Raji (cell line): Measurements from ENCODE around the gene PKN3.

Source experiments
- POLR2A ChIP-seq: IDR thresholded peaks from 2 replicates; pipeline ENCODE4 v1.6.1; 2011; ENCODE audit warnings: low read depth, low read length, control low read depth; ENCODE audit not compliant: insufficient read depth

Gene PKN3

DNA sequence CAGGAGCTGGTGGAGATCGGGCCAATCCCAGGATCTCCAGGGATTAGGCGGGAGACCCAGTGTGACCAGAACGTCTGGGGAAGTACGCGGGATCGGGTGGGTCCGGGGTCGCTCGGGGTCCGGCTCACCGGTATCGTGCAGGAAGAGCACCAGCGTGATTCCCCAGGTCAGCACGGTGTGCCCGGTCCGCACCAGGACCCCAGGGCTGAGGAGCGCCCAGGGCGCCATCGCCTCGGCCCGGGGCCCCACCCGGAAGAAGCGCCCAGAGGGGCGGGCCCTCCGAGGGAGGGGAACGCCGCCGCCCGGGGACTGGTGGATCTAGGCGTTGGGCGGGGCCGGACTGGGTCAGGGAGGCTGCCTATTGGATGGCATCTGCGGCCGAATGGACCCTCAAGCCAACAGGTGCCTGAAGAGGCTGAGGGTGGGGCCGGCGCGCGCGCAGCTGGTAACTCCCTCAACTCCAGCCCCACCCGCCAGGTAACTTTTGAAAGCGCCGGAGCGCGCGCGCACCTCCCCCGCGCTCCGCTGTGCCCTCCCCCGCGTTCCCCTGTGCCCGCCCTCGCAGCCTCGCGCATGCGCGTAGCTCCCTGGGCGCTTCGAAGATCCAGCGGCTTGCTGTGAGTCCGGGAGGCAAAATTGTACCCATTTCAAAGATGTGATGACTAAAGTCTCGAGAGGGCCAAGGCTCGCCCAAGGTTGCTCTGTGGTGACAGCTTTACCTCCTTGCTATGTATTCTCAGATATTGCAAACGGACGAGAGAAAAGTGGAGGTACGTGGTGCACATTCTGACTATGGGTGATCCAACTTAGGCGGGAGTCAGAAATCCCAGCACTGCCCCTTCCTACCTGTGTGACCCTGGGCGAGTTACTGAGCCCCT lies 21.8 kb downstream of the PKN3 start, which contains the start of gene ZDHHC12:
TSS of gene ZDHHC12 (minus strand) at position 262 of the 878 bp plus-strand sequence. CDS start at position 228, 34 bp downstream.
- TF ChIP-seq POLR2A = peak; percentile 94

DNA sequence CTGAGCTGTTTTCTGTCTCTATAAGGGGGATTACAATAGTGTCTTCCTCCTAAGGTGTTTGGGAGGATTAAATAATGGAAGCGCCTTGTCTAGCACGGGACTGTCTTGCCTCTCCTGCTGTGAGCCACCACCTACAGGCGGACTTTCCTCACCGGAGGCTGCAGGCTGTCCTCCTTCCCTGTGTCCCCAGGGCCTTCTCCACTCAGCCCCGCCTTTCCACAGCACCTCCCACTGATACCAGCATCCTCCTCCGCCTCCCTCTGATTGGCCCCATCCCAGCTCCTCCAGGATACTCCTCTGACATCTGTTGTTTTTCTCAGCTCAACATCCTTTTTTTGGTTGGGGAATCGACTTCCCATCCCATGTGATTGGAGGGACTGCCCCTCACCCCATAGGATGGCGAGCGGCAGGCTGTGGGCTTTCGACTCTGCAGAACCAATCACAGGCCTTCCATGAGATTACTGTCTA lies 22.5 kb downstream of the PKN3 start:
- TF ChIP-seq POLR2A = no peak

DNA sequence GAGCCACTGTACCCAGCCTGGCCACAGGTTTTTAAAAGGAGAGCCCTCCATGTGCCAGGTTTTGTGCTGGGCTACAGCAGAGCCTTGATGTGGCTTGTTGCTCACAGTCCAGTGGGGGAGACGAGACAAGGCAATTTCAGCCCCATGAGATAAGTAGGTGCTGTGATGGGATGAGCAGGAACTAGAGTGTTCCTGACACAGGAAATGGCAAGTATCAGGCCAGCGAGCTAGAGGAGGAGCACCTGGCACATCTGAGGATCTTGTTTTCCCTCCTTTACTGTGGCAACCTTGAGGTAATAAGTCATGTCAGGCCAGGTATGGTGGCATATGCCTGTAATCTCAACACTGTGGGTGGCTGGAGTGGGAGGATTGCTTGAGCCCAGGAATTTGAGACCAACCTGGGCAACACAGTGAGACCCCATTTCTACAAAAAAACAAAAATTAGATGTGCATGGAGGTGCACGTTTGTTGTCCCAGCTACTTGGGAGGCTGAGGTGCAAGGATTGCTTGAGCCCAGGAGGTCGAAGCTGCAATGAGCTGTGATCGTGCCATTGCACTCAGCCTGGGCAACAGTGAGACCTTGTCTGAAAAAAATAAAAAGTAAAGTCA lies 25.4 kb downstream of the PKN3 start:
- TF ChIP-seq POLR2A = no peak

DNA sequence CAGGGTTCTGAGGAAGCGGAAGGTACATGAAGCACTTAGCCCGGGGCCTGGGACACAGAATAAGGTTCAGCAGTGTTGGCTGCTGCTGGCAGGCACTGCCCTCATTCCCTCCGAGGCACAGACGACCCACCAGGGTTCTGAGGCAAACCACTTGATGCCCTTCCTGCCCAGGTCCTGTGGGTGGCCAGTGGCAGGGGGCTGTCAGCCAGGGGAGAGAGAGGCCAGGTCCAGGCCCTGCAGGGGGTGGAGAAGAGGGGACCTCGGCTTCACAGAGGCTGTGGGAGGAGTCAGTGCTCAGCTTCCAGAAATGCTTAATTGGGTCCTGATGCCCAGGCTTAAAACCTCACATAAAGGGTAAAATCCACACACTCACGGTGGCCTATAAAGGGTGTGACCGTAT lies 26.0 kb downstream of the PKN3 start:
- TF ChIP-seq POLR2A = no peak

GRCh38 chr9:128729302-128729701 lies 27.0 kb downstream of the PKN3 start:
- no peak for TF ChIP-seq POLR2A

GRCh38 chr9:128729766-128730517 lies 27.6 kb downstream of the PKN3 start:
- no peak for TF ChIP-seq POLR2A

DNA sequence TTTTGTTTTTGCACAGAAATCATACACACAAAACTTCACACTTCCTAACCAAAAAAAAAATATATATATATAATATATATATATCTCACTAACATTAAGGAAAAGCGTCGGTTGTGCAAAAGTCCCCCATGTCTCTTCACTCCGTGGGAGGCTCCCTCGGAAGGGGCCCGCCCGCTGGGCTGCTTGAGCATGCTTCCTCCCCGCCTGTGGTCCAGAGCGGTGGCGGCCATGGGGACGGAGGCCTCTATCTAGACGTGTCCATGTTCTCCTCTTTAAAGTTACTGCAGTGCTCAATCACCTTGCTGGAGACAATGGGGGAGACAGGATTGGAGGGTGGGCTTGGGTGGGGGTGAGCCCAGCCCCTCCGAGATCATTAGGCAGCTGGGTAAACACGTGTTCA lies 28.8 kb downstream of the PKN3 start:
- TF ChIP-seq POLR2A = no peak

DNA sequence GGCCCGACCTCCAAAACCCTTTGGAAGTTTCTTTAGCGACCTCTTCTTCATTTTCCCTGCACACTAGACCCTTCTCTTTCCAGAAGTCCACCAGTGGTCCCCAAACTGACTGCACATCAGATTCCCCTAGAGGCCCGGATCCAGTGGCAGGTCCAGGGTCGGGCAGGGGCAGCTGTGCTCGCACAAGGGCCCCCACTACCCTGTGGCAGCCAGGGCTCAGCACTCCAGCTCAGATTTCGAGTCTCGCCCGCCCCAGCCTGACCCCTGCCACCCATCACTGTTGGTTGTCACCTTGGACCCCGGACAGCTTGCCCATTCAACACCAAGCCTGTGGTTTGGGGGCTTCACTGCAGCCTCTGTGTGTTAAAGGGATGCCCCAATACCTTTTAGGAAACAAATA lies 29.4 kb downstream of the PKN3 start:
- no peak for TF ChIP-seq POLR2A

DNA sequence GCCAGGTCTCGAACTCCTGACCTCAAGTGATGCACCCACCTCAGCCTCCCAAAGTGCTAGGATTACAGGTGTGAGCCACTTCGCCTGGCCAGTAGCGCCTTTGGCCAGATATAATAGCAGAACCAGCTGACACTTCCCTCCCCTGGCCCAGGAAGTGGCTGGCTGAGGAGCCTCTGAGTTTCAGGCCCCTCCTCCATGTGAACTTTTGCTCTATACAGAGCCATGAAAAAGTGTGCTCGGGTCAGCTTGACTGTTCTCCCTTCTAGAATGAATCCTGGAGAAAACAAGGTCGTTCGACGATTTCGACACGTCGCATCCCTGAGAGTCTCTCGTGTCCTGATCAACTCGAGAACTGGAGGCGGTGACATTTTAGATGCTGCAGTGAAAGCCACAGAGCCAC lies 30.3 kb downstream of the PKN3 start:
- TF ChIP-seq POLR2A = no peak

DNA sequence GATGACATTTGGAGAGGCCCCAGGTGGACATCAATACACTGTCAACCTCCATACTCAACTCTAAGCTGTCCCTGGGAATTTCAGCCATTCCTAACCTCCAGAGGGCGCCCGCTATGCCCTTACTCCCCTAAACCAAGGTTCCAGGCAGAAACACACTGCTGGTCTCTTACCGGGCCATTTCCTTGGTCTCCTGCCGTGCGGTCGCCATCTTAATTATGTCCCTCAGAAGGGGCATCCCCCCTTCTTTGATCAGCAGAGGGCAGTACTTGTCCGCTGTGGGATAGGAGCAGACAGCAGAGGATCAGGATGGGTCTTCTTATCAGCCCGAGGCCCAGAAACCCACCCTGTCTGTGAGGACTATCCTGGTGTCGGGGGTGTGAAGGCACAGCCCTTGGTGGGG lies 31.0 kb downstream of the PKN3 start:
- TF ChIP-seq POLR2A = no peak

DNA sequence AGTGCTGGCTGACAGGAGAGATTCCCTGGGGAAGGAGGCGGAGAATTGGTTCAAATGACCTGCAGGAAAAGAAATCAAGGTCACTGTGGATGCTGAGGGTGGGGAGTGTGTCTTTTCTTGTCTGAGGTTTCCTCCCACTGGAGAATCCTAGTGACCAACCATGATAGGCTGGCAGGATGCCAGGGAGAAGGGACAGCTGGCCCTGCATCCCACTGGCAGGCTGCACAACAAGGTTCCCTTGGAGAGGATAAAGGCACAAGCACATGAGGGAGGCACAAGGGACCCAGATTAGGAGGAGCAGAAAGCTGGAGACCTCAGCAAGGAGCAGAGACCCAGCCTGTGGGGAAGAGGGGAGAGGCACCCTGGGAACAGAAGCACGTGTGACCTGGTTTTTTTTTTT lies 33.1 kb downstream of the PKN3 start:
- TF ChIP-seq POLR2A = no peak

- no peak for TF ChIP-seq POLR2A
These were observed 40.1 kb downstream of the PKN3 start for GRCh38 chr9:128742401-128742800.

GRCh38 chr9:128743421-128743820 lies 41.1 kb downstream of the PKN3 start:
- TF ChIP-seq POLR2A = no peak

DNA sequence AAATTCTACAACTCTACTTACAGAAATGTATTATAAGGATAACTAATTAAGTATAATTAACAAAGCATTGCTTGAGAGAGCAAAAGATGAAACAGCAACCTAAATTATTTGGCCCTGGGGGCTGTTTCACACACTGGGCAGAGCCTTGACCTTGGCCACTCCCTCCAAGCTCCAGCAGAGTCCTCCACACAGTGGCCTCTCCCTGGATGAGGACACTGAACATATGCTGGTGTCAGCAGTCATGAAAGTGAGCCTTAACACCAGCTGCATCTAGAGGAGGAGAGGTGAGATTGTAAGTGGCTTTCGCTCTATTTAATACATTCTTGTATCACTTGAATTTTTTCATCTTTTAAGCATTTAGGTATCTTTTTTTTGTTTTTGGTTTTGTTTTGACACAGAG lies 44.9 kb downstream of the PKN3 start:
- TF ChIP-seq POLR2A = no peak

GRCh38 chr9:128750926-128751595 lies 48.8 kb downstream of the PKN3 start:
- TF ChIP-seq POLR2A = no peak

GRCh38 chr9:128753627-128754026 lies 51.3 kb downstream of the PKN3 start:
- no peak for TF ChIP-seq POLR2A

- TF ChIP-seq POLR2A = no peak
These were observed 55.3 kb downstream of the PKN3 start for GRCh38 chr9:128757602-128758001.
